ENCODE results near the gene HOXC10. TPM values are rescaled to one million over a fixed set of nuclear protein-coding genes. Genes with fewer than 3 reads are reported as not detected.

The HOXC10 gene
- total RNA-seq, 1 donor from 2014 or later, result 15.7 TPM

DNA sequence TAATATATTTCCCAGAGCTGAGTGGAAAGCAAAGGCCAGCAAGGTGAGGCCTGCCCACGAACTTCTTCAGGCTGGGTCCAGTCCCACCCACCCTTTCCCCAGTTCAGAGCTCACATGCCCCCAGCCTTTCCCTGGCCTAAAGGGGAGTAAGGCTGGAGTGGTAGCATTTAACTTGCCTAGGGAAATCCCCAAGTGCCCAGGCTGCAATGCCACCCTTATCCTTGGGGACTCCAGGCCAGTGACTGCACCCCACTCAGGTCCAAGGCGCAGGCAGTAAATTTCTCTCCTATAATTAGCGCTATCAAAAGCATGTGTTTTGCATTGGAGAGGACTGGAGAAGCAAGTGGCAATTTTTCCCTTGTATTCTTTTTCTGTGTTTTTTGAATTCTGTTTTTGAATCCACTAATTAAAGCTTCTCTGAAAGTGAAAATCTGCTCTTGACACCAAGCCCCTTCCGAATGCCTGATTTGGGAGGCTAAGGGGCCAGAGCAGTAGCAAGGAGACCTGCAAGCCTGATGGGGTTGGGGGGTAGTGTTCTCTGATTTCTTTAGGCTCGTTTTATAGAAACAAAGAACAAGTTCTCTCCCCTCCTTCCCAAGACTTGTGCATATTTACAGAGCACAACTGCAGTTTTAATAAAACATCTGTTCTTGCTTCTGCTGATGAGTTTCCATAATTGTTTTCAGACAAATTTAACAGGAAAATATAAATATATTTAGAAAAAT lies 39.8 kb downstream of the HOXC10 start:
- DNase-seq (ENCODE audit: low read depth), result no peak
- TF ChIP-seq, protein P1, sequence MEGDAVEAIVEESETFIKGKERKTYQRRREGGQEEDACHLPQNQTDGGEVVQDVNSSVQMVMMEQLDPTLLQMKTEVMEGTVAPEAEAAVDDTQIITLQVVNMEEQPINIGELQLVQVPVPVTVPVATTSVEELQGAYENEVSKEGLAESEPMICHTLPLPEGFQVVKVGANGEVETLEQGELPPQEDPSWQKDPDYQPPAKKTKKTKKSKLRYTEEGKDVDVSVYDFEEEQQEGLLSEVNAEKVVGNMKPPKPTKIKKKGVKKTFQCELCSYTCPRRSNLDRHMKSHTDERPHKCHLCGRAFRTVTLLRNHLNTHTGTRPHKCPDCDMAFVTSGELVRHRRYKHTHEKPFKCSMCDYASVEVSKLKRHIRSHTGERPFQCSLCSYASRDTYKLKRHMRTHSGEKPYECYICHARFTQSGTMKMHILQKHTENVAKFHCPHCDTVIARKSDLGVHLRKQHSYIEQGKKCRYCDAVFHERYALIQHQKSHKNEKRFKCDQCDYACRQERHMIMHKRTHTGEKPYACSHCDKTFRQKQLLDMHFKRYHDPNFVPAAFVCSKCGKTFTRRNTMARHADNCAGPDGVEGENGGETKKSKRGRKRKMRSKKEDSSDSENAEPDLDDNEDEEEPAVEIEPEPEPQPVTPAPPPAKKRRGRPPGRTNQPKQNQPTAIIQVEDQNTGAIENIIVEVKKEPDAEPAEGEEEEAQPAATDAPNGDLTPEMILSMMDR (conservative IDR thresholded peaks at IDR 0.05; ENCODE audit: low read depth, low read length), result no peak
- H3K4me3 ChIP-seq (ENCODE audit: low read depth, low read length), result no peak overlapping the region

DNA sequence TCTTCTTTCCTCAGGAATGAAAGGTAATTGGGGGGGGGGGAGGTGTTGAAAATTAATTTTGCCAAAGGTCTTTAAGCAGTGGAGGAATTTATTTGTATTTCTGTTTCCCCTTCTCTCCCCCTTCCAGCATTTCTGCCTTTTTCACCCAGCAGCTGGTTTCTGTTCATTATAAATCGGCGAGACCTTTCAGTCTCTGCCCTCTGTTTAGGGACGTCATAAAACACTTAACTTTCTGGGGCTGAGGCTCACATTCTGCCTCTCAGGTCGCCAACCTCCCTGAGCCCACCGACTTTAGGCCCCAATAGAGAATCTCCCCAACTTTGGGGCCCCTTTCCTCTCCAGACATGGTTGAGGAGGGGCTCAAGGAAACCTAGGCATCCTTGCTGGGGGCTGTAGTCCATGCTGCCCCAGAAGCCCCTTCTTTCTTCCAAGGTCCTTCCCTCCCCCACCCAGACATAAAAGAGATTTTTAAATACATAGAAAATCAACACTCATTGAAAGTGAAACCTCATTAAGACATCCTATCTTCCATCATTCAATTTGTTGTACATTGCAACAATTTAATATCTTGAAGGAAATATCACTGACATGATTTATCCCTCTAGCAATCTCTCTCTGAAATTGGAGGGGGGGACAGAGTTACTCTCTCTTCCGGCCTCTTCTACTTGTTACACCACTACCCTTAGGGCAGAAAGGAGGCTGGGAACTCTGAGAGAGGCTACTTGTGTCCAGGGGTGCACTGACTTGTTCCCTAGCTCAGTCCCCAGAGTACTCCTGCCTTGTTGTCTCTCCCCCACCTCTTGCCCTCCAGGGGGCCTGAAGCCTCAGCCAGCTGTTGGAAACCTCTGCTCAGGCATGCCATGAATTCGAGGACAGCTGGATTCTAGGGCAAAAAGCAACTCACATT lies 40.8 kb downstream of the HOXC10 start:
- H3K4me3 ChIP-seq (ENCODE audit: low read depth, low read length), result no peak overlapping the region
- TF ChIP-seq, protein P1 (conservative IDR thresholded peaks at IDR 0.05; ENCODE audit: low read depth, low read length), result no peak
- no peak for DNase-seq (ENCODE audit: low read depth)

DNA sequence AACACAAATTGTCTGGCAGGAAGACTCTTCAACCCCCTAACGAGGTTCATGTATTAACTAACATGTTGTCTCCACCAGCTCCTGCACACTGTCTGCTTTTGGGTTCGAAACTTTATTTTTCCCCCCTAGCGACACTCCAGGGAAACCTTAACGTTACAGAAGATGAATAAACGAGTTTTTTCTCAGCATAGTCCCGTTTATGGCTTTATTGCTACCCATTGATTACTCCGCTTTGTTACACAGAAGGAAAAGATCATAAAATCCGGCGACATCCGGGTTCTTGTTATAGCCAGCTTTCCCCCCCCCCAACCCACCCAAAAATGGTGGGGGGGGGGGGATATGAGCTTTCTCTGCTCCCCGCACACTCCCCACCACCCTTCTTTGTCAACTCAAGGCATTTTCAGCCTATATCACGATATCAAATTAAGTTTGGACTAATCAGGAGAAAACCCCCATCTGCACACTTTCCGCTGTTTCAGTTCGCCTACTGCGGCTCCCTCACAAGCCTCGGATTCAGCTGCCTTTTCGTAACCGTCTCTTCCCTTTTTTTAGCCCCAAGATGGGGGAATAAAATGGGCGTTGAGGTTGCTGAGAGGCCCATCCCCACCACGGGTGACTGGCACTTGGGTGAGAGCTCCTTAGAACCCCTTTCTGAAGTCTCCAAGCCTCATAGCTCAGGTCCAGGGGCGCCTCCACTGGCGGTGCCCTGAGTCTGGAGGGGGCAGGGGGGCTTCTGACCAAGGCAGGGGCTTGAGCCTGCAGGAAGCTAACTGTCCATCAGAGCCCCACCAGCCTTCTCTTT lies 41.9 kb downstream of the HOXC10 start:
- H3K4me3 ChIP-seq (ENCODE audit: low read depth, low read length), result no peak overlapping the region
- DNase-seq (ENCODE audit: low read depth), result no peak
- TF ChIP-seq, protein P1 (conservative IDR thresholded peaks at IDR 0.05; ENCODE audit: low read depth, low read length), result no peak

DNA sequence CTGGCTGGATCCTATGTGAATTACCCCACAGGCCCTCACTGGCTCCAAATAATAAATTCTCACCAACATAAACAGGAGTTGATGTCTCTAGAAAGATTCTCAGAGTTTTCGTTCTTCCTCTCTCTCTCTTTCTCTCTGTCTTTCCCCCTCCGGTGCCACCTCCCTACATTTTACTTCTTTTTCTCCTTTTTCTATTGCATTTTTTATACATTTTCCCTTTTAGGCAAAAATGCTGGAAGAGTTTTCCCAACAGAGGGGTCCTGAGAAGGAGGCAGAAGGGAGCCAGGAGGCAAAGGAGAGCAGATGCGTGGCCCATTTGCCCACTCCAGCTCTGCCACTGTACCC lies 42.5 kb downstream of the HOXC10 start:
- DNase-seq (ENCODE audit: low read depth), result no peak
- H3K4me3 ChIP-seq (ENCODE audit: low read depth, low read length), result no peak overlapping the region
- TF ChIP-seq, protein P1 (conservative IDR thresholded peaks at IDR 0.05; ENCODE audit: low read depth, low read length), result no peak

DNA sequence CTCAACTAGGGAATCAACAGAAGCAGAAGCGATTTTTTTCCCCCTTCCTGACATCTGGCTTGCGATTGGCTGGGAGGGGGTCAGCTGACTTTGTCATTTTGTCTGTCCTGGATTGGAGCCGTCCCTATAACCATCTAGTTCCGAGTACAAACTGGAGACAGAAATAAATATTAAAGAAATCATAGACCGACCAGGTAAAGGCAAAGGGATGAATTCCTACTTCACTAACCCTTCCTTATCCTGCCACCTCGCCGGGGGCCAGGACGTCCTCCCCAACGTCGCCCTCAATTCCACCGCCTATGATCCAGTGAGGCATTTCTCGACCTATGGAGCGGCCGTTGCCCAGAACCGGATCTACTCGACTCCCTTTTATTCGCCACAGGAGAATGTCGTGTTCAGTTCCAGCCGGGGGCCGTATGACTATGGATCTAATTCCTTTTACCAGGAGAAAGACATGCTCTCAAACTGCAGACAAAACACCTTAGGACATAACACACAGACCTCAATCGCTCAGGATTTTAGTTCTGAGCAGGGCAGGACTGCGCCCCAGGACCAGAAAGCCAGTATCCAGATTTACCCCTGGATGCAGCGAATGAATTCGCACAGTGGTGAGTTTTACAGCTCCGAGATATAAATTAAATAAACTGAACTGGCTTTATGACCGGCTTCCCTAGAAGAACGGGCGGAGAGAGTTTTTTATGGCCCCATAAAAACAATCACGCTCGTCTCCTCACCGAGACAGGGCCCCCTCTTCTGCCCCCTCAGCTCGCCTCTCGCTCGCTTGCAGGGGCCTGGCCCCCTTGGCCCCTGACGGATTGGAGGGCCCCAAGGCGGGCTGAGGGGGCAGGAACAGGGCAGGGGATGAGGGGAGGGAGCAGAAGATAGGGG lies 43.6 kb downstream of the HOXC10 start, which contains the start of gene HOXC6:
HOXC6 (plus strand) TSS at position 127 of the 888 bp plus-strand sequence; CDS start at position 209, 82 bp downstream.
- DNase-seq (ENCODE audit: low read depth), result no peak
- peak within 1 kb of the TSS; percentile 22 for H3K4me3 ChIP-seq (ENCODE audit: low read depth, low read length)
- TF ChIP-seq, protein P1 (conservative IDR thresholded peaks at IDR 0.05; ENCODE audit: low read depth, low read length), result no peak

Measured in epithelial cell of proximal tubule (primary cell).